ENCODE results near the gene TRAF3IP3. TPM values are rescaled to one million over a fixed set of nuclear protein-coding genes. Genes with fewer than 3 reads are reported as not detected.

The TRAF3IP3 gene
- total and polyA plus RNA-seq, 2 donors from 2014 or later, result 3.6 to 16.4 TPM

GRCh38 chr1:209759829-209760359 is 4.0 kb downstream of the TRAF3IP3 start:
- Histone ChIP-seq H3K27me3 (ENCODE audit: control insufficient read depth, insufficient read depth, low read length) (no peaks in the 10 kb centered on the region), H3K4me3 (ENCODE audit: low read length in 3 of 3) (no peak overlapping the region), H3K36me3 (ENCODE audit: control insufficient read depth in 2 of 3, insufficient read depth in 3 of 3, low read length in 3 of 3) (no peaks in the 10 kb centered on the region), H3K9me3 (ENCODE audit: control insufficient read depth in 2 of 3, insufficient read depth in 1 of 3, low read length in 3 of 3) (no peaks in the 10 kb centered on the region), H3K27ac (ENCODE audit: low read depth in 2 of 2, low read length in 2 of 2) (no peak overlapping the region), H3K4me1 (ENCODE audit: control insufficient read depth in 2 of 3, insufficient read depth in 2 of 3, low read depth in 1 of 3, low read length in 3 of 3) (no peaks in the 10 kb centered on the region), H3K9ac (ENCODE audit: low read length in 3 of 3) (no peak overlapping the region)
- intact Hi-C loops (cut with DNase I), result no loop called here
- DNase-seq (no peak), FAIRE-seq (no peak)
- TF ChIP-seq, protein P1, sequence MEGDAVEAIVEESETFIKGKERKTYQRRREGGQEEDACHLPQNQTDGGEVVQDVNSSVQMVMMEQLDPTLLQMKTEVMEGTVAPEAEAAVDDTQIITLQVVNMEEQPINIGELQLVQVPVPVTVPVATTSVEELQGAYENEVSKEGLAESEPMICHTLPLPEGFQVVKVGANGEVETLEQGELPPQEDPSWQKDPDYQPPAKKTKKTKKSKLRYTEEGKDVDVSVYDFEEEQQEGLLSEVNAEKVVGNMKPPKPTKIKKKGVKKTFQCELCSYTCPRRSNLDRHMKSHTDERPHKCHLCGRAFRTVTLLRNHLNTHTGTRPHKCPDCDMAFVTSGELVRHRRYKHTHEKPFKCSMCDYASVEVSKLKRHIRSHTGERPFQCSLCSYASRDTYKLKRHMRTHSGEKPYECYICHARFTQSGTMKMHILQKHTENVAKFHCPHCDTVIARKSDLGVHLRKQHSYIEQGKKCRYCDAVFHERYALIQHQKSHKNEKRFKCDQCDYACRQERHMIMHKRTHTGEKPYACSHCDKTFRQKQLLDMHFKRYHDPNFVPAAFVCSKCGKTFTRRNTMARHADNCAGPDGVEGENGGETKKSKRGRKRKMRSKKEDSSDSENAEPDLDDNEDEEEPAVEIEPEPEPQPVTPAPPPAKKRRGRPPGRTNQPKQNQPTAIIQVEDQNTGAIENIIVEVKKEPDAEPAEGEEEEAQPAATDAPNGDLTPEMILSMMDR (IDR thresholded peaks at IDR 0.05; ENCODE audit: borderline replicate concordance, extremely low read depth, insufficient read depth), result no peak

DNA sequence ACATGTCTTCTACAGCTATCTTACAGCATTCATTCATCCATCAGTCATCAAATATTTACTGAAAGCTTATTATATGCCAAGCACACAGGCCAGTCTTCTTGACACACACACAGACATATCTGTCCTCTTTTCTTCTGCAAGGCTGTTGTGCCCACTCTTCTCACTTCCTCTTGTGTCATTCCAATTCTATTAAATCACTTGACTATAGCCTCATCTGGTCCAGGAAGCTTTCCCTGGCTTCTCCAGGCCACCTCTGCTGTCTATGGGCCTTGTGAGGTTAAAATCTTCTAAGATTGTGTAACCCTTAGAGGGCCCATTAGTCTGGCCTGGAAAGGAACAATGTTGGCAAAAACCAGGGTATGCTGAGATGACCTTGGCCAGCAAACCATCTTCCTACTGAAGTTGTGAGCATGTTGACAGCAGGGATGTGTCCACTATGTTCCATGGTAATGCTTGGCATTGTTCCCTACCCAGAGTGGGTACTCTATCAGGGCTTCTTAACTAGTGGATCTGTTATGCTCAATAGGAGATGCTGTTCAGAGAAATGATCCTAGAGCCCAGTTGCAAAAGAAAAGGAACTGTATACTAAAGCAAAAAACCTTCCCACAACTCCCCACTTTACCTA is 5.3 kb downstream of the TRAF3IP3 start:
- DNase-seq (no peak), FAIRE-seq (no peak)
- intact Hi-C loops (cut with DNase I), result no loop called here
- Histone ChIP-seq H3K9me3 (ENCODE audit: control insufficient read depth in 2 of 3, insufficient read depth in 1 of 3, low read length in 3 of 3) (no peaks in the 10 kb centered on the region), H3K27ac (ENCODE audit: low read depth in 2 of 2, low read length in 2 of 2) (no peak overlapping the region), H3K4me1 (ENCODE audit: control insufficient read depth in 2 of 3, insufficient read depth in 2 of 3, low read depth in 1 of 3, low read length in 3 of 3) (no peaks in the 10 kb centered on the region), H3K4me3 (ENCODE audit: low read length in 3 of 3) (no peak overlapping the region), H3K27me3 (ENCODE audit: control insufficient read depth, insufficient read depth, low read length) (no peaks in the 10 kb centered on the region), H3K36me3 (ENCODE audit: control insufficient read depth in 2 of 3, insufficient read depth in 3 of 3, low read length in 3 of 3) (no peaks in the 10 kb centered on the region), H3K9ac (ENCODE audit: low read length in 3 of 3) (no peak overlapping the region)
- TF ChIP-seq, protein P1 (IDR thresholded peaks at IDR 0.05; ENCODE audit: borderline replicate concordance, extremely low read depth, insufficient read depth), result no peak

DNA sequence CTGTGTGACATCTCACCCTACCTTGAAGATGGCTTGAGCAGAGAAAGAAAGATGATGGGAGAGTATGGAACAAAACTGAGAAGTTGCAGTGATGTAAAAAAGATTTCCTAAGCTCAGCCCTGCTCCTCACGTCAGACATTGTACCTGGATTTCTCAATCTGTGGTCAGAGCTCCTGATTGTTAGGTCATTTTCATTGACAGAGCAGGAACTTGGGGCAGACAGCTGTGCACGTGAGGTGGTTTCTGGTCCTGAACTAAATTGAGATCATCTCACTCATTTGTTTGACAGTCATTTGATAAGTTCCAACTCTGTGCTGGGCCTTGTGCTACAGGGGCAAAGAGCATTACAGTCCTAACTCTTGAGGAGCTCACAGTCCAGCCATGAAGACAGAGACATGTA is 10.2 kb downstream of the TRAF3IP3 start:
- H3K27ac ChIP-seq (ENCODE audit: low read depth in 2 of 2, low read length in 2 of 2), result no peak overlapping the region
- no peak overlapping the region for H3K4me3 ChIP-seq (ENCODE audit: low read length in 3 of 3)
- TF ChIP-seq, protein P1 (IDR thresholded peaks at IDR 0.05; ENCODE audit: borderline replicate concordance, extremely low read depth, insufficient read depth), result no peak
- H3K4me1 ChIP-seq (ENCODE audit: control insufficient read depth in 2 of 3, insufficient read depth in 2 of 3, low read depth in 1 of 3, low read length in 3 of 3), result peaks cover 0 to 10% (median 5%) of the 10 kb centered on the region in 3 donors
- H3K27me3 ChIP-seq (ENCODE audit: control insufficient read depth, insufficient read depth, low read length), result no peaks in the 10 kb centered on the region
- H3K9me3 ChIP-seq (ENCODE audit: control insufficient read depth in 2 of 3, insufficient read depth in 1 of 3, low read length in 3 of 3), result no peaks in the 10 kb centered on the region
- H3K9ac ChIP-seq (ENCODE audit: low read length in 3 of 3), result no peak overlapping the region
- FAIRE-seq, result no peak
- intact Hi-C loops (cut with DNase I), result no loop called here
- DNase-seq, result no peak
- no peaks in the 10 kb centered on the region for H3K36me3 ChIP-seq (ENCODE audit: control insufficient read depth in 2 of 3, insufficient read depth in 3 of 3, low read length in 3 of 3)
